ENCODE measurements around the gene KCNQ1. TPM values are rescaled to one million over a fixed set of nuclear protein-coding genes. Genes with fewer than 3 reads are reported as not detected.

The KCNQ1 gene
- total RNA-seq, 1 experiment from 2014 or later = 10.7 TPM

DNA sequence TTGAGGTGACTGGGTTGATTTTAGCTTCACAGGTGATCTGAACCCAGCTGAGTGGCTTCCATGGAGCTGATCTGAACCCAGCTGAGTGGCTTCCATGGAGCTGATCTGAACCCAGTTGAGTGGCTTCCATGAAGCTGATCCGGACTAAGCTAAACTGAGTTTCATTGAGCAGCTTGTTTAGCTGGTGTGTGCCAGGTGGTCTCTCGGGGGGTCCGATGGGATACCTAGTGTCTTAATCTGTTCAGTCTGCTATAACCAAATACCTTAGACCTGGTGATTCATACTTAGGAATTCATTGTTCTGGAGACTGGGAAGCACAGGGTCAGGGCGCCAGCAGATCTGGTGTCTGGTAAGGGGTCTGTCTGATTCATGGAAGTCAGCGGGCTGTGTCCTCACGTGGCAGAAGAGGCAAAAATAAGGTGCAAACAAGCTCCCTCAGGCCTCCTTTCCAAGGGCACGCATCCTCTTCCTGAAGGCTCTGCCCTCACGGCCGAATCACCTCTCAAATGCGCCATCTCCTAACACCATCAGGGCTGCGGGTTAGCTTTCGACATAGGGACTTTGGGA, 307.5 kb downstream of the KCNQ1 start:
- H3K4me2 ChIP-seq (ENCODE audit: low read length) = peak overlapping the region; percentile 42
- H3K27ac ChIP-seq (ENCODE audit: low read depth, low read length) = no peak overlapping the region
- H3K4me1 ChIP-seq (ENCODE audit: control insufficient read depth in 1 of 2, insufficient read depth in 2 of 2, low read length in 2 of 2) = peaks cover 9 to 14% of the 10 kb centered on the region in 2 experiments
- H3K9ac ChIP-seq (ENCODE audit: low read length) = no peak overlapping the region
- no peak overlapping the region for H3K4me3 ChIP-seq (replicated peaks in 1 of 2; ENCODE audit: low read depth in 1 of 2, low read length in 2 of 2)
- H3K36me3 ChIP-seq (ENCODE audit: control insufficient read depth in 1 of 2, insufficient read depth in 2 of 2, low read length in 2 of 2) = no peaks in the 10 kb centered on the region
- no peaks in the 10 kb centered on the region for H3K27me3 ChIP-seq (ENCODE audit: insufficient read depth, low read length)
- POLR2A ChIA-PET = interaction anchor here (1.5 kb wide), 1 partner anchor 17 kb away, joined by 3 read pairs; no protein-coding TSS in a partner anchor
- CTCF ChIA-PET = no interaction called here
- TF ChIP-seq EZH2phosphoT487 (IDR thresholded peaks at IDR 0.05; ENCODE audit: borderline replicate concordance) = no peak
- TF ChIP-seq, protein P1, sequence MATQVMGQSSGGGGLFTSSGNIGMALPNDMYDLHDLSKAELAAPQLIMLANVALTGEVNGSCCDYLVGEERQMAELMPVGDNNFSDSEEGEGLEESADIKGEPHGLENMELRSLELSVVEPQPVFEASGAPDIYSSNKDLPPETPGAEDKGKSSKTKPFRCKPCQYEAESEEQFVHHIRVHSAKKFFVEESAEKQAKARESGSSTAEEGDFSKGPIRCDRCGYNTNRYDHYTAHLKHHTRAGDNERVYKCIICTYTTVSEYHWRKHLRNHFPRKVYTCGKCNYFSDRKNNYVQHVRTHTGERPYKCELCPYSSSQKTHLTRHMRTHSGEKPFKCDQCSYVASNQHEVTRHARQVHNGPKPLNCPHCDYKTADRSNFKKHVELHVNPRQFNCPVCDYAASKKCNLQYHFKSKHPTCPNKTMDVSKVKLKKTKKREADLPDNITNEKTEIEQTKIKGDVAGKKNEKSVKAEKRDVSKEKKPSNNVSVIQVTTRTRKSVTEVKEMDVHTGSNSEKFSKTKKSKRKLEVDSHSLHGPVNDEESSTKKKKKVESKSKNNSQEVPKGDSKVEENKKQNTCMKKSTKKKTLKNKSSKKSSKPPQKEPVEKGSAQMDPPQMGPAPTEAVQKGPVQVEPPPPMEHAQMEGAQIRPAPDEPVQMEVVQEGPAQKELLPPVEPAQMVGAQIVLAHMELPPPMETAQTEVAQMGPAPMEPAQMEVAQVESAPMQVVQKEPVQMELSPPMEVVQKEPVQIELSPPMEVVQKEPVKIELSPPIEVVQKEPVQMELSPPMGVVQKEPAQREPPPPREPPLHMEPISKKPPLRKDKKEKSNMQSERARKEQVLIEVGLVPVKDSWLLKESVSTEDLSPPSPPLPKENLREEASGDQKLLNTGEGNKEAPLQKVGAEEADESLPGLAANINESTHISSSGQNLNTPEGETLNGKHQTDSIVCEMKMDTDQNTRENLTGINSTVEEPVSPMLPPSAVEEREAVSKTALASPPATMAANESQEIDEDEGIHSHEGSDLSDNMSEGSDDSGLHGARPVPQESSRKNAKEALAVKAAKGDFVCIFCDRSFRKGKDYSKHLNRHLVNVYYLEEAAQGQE (IDR thresholded peaks at IDR 0.05; ENCODE audit: low read depth) = no peak
- TF ChIP-seq, protein P2, sequence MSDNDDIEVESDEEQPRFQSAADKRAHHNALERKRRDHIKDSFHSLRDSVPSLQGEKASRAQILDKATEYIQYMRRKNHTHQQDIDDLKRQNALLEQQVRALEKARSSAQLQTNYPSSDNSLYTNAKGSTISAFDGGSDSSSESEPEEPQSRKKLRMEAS (IDR thresholded peaks at IDR 0.05) = peak; percentile 34; the same call in 1 of the 2 replicates
- DNase-seq (ENCODE audit: low read depth, low spot score) (no peak), ATAC-seq (peak; percentile 82)
- no peaks in the 10 kb centered on the region for H3K9me3 ChIP-seq (ENCODE audit: control insufficient read depth in 1 of 2, insufficient read depth in 1 of 2, low read depth in 1 of 2, low read length in 2 of 2)
- no peaks in the 10 kb centered on the region for H4K20me1 ChIP-seq (ENCODE audit: insufficient read depth)
- no peak overlapping the region for H2AFZ ChIP-seq (ENCODE audit: low read depth, low read length, poor library complexity, severe bottlenecking)
- RAD21 ChIA-PET (ENCODE audit: low non-redundant PET in 1 of 2, low total read pairs in 2 of 2, uncharacterized antibody in 2 of 2, unreplicated experiment in 2 of 2) = no interaction called here
- no TSS peak for BruUV-seq (replicated peaks)
- H3K79me2 ChIP-seq (ENCODE audit: insufficient read depth, low read length) = no peaks in the 10 kb centered on the region
- no peaks in the 10 kb centered on the region for H3K9me2 ChIP-seq (ENCODE audit: insufficient read depth)
- intact Hi-C loops (cut with micrococcal nuclease) = no loop called here

DNA sequence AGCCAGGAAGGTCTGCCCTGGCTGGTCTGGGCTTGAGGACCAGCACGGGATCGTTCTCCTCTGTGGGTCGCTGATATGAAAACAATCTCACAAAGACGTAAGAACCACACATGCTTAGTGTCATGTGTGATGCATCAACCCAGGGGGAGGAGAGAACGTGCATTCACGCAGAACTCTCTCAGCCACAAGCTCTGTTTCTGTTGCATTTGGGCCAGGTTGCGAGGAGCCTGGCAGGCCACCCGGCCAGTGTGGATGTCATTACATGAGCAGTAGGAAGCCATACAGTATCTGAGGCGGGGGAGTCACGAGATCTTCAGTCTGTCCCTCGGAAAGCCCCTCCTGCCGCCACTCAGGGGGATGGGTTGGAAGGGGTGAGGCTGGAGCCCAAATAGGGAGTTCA, 308.1 kb downstream of the KCNQ1 start:
- ATAC-seq = no peak
- no peaks in the 10 kb centered on the region for H4K20me1 ChIP-seq (ENCODE audit: insufficient read depth)
- no peak overlapping the region for H2AFZ ChIP-seq (ENCODE audit: low read depth, low read length, poor library complexity, severe bottlenecking)
- ChIA-PET CTCF (no interaction called here), POLR2A (interaction anchor here (1.5 kb wide), 1 partner anchor 16 kb away, joined by 3 read pairs; no protein-coding TSS in a partner anchor), RAD21 (ENCODE audit: low non-redundant PET in 1 of 2, low total read pairs in 2 of 2, uncharacterized antibody in 2 of 2, unreplicated experiment in 2 of 2) (no interaction called here)
- H3K4me1 ChIP-seq (ENCODE audit: control insufficient read depth in 1 of 2, insufficient read depth in 2 of 2, low read length in 2 of 2) = peaks cover 9 to 14% of the 10 kb centered on the region in 2 experiments
- no peak for TF ChIP-seq YY1 (IDR thresholded peaks at IDR 0.05; ENCODE audit: extremely low read depth, insufficient replicate concordance, low read depth, low read length)
- no peak for TF ChIP-seq JUND (IDR thresholded peaks at IDR 0.05)
- no peak for TF ChIP-seq EZH2phosphoT487 (IDR thresholded peaks at IDR 0.05; ENCODE audit: borderline replicate concordance)
- TF ChIP-seq, protein P3, sequence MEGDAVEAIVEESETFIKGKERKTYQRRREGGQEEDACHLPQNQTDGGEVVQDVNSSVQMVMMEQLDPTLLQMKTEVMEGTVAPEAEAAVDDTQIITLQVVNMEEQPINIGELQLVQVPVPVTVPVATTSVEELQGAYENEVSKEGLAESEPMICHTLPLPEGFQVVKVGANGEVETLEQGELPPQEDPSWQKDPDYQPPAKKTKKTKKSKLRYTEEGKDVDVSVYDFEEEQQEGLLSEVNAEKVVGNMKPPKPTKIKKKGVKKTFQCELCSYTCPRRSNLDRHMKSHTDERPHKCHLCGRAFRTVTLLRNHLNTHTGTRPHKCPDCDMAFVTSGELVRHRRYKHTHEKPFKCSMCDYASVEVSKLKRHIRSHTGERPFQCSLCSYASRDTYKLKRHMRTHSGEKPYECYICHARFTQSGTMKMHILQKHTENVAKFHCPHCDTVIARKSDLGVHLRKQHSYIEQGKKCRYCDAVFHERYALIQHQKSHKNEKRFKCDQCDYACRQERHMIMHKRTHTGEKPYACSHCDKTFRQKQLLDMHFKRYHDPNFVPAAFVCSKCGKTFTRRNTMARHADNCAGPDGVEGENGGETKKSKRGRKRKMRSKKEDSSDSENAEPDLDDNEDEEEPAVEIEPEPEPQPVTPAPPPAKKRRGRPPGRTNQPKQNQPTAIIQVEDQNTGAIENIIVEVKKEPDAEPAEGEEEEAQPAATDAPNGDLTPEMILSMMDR (IDR thresholded peaks at IDR 0.05 in 2 of 3, conservative IDR thresholded peaks at IDR 0.05 in 1 of 3; ENCODE audit: borderline replicate concordance in 1 of 3, insufficient read depth in 1 of 3, low read depth in 2 of 3, low read length in 2 of 3) = no peak
- TF ChIP-seq SRF (IDR thresholded peaks at IDR 0.05; ENCODE audit: low read depth) = no peak
- TF ChIP-seq CEBPB (IDR thresholded peaks at IDR 0.05; ENCODE audit: low read depth) = no peak
- no peaks in the 10 kb centered on the region for H3K9me2 ChIP-seq (ENCODE audit: insufficient read depth)
- no TSS peak for BruUV-seq (replicated peaks)
- H3K4me3 ChIP-seq (replicated peaks in 1 of 2; ENCODE audit: low read depth in 1 of 2, low read length in 2 of 2) = no peak overlapping the region
- no peaks in the 10 kb centered on the region for H3K27me3 ChIP-seq (ENCODE audit: insufficient read depth, low read length)
- H3K4me2 ChIP-seq (ENCODE audit: low read length) = peak overlapping the region; percentile 42
- no peaks in the 10 kb centered on the region for H3K9me3 ChIP-seq (ENCODE audit: control insufficient read depth in 1 of 2, insufficient read depth in 1 of 2, low read depth in 1 of 2, low read length in 2 of 2)
- no peaks in the 10 kb centered on the region for H3K36me3 ChIP-seq (ENCODE audit: control insufficient read depth in 1 of 2, insufficient read depth in 2 of 2, low read length in 2 of 2)
- no peaks in the 10 kb centered on the region for H3K79me2 ChIP-seq (ENCODE audit: insufficient read depth, low read length)
- intact Hi-C loops (cut with micrococcal nuclease) = no loop called here
- no peak for DNase-seq (ENCODE audit: low read depth, low spot score)
- no peak overlapping the region for H3K27ac ChIP-seq (ENCODE audit: low read depth, low read length)
- no peak overlapping the region for H3K9ac ChIP-seq (ENCODE audit: low read length)
